CD4-positive, alpha-beta T cell treated with Interleukin-17A for 4 hours (primary cell): ENCODE results near the gene DAAM2.

ENCODE experiments used
- DNase-seq: peaks from one replicate; pipeline ENCODE4 v3.0.0-alpha.2; 2020; ENCODE audit warnings: mixed read lengths

DAAM2 gene

DNA sequence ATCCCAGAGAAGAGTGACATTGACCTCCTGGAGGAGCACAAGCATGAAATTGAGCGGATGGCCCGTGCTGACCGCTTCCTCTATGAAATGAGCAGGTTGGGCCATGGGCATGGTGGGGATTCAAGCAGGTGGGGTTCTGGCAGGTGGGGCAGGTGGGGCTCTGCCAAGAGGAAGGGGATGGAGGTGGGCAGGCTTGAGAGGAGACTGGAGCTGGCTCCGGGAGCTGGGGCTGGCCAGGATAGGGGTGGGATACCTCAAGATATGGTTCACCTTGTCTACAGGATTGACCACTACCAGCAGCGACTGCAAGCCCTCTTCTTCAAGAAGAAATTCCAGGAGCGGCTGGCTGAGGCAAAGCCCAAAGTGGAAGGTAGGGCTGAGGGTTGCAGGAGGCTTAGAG is 99.2 kb downstream of the DAAM2 start:
- DNase-seq: no peak

DNA sequence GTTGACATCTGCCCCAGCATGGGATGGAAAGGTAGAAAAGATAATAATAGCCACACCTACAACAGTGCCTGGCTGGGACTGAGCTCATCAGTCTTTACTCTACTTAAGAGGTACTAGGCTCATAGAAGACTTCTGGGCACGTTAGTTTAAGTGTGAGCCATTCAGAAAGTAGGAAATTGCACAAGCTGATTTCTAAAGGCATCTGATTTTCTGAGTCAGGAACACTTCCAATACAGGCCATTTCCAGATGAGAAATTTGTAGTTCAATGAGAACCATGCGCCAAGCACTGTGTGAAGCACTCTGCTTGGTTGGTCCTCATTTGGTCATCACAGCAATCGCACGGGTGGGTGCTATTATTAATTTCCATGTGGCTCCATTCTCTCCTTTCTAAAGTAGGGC is 99.8 kb downstream of the DAAM2 start:
- no peak for DNase-seq

DNA sequence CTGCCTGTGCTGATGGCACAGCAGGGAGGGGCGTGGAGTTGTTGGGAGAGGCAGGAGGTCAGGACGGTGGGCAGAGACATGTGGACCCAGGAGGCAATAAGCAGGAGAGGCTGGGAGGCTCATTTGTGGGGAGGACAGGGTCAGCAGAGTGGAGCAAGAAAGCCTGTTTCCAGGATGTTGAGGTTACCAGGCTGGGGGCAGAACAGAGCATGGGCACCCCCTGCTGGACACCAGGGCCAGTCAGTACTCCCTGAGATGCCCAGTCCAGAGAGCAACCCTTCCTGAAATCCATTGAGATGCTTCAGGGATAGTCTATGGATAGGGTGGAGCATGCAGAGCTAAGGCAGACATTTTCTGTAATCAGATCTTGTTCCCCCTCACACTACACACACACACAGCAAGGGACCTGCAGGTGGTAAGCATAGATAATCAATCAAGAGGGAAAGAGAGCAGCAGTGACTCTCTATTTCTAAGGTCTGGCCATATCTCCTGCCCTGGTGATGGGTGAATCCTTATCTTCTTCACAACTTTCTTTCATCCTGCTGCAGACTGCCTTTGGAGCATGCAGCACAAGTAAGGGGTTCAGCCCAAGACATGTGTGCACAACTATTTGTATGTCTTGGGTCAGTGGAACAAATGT is 100.4 kb downstream of the DAAM2 start:
- DNase-seq: peak; percentile 10

GRCh38 chr6:39893286-39893685 is 101.1 kb downstream of the DAAM2 start:
- DNase-seq: no peak

- no peak for DNase-seq
Observed at GRCh38 chr6:39896701-39897100, 104.5 kb downstream of the DAAM2 start.

DNA sequence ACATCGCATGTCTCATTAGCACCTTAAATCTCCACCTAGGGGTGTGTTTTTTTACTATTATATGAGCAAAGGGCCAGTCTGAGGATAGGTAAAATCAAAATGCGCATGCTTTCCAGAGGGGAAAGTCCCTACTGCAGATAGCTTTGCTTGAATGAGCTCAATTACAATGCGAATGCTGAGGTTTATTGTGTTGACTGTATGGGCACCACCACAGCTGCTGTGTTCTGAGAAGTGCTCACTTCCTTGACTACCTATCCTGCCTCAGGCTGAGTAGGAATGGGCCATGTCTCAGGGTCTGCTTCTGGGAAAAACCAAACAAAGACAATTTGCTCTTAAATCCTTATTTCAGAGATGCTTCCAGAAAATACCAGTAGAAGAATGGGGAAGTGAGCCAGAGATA is 105.5 kb downstream of the DAAM2 start:
- no peak for DNase-seq

GRCh38 chr6:39898625-39899024 is 106.4 kb downstream of the DAAM2 start:
- no peak for DNase-seq

DNA sequence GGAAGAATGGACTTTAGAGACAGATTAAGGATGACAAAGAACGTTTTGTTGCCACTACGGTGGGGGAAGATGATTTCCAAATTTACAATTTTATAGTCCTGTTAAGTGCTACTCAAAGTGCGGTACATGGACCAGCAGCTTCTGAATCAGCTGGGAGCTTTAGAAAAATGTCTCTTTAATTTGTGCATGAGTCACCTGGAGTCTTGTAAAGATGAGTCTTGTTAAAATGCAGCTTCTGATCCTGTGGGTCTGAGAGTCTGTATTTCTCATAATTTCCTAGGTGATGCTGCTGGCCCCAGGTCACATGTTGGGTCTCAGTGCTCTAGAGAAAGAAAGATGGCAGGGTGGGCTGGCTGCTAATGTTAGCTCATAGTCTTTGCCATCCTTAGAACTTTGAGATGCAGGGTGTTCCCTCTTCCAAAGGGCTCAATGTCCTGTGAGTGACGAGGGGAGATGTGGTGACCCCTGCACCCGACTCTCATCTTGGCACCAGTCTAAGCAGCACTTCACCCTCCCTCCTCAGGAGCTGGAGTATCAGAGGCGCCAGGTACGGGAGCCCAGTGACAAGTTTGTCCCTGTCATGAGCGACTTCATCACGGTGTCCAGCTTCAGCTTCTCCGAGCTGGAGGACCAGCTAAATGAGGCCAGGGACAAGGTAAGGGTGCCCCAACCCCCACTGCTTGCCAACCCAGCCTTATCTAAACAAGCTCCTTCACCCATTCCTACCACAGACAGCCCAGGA is 107.5 kb downstream of the DAAM2 start:
- DNase-seq: no peak

DNA sequence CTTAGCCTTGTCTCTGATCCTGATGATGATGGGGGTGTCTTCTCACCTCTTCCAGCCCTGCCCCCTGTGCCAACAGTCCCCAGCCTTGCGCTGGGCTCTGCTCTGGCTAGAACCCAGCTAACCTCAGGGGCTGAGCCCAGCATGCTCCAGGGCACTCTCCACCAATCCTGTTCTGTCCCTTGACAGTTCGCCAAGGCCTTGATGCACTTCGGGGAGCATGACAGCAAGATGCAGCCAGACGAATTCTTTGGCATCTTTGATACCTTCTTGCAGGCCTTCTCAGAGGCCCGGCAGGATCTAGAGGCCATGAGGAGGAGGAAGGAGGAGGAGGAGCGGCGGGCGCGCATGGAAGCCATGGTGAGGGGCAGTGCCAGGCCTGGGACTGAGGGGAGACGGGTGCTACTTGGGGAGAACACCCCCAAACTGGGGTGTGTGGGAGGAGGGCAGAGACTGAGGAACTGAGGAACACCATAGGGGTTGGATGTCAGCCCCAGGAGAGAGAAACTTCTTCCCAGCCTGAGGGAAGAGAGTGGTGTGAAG is 109.0 kb downstream of the DAAM2 start:
- no peak for DNase-seq

- DNase-seq: no peak
Observed at GRCh38 chr6:39901670-39902069, 109.5 kb downstream of the DAAM2 start.

GRCh38 chr6:39902136-39902535 is 110.0 kb downstream of the DAAM2 start:
- no peak for DNase-seq

GRCh38 chr6:39902786-39903465 is 110.8 kb downstream of the DAAM2 start:
- DNase-seq: no peak

DNA sequence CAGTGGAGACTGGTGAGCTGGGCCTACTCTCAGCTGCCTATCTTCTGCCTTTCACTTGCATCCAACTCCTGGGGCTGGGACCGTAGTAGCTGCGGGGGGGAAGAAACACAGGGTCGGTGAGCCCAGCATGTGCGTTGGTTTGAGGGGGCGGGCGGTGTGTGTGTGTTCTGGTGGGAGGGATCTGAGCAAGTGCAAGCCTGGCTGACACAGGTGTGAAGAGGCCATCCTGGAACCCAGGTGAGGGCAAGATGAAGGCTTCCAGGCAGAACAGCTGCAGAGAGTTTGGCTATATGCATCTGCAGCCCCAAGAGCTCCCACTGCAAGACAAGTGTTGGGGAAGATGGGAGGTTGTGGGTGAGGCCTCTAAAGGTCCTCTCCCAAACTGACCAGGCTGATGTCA is 111.5 kb downstream of the DAAM2 start:
- no peak for DNase-seq

DNA sequence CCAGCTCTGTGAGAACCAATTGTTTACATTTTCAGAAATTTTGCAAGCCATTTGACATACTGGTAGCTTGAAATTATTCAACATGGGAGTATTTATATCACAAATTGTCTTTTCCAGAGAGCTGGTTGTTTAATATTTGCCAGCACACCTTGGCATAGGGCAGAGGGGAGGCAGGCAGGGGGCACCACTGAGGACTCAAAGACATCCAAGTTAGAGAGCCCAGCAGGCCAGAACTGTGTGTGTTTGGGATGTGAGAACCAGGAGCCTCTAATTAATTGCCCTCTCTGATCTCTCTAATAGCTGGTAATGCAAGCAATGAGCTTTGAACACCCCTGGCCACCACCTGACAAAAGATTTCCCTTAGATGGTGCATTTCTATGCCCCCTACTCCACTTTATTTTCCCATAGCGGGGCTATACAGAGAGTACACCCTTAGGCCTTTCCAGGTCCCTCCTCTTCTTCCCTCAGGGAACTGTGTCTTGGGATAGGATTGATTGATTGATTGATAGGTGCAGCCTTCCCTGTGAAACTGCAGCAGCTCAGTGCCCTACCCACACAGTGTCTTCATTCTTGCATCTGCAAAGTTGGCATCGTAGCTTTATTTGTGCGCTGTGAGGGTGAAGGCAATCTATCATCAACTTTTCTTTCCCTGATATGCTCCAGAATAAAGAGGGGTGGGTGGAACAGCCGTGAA is 112.9 kb downstream of the DAAM2 start:
- no peak for DNase-seq

- DNase-seq: no peak
Observed at GRCh38 chr6:39905640-39905975, 113.4 kb downstream of the DAAM2 start.

GRCh38 chr6:39906318-39906761 is 114.2 kb downstream of the DAAM2 start:
- no peak for DNase-seq

DNA sequence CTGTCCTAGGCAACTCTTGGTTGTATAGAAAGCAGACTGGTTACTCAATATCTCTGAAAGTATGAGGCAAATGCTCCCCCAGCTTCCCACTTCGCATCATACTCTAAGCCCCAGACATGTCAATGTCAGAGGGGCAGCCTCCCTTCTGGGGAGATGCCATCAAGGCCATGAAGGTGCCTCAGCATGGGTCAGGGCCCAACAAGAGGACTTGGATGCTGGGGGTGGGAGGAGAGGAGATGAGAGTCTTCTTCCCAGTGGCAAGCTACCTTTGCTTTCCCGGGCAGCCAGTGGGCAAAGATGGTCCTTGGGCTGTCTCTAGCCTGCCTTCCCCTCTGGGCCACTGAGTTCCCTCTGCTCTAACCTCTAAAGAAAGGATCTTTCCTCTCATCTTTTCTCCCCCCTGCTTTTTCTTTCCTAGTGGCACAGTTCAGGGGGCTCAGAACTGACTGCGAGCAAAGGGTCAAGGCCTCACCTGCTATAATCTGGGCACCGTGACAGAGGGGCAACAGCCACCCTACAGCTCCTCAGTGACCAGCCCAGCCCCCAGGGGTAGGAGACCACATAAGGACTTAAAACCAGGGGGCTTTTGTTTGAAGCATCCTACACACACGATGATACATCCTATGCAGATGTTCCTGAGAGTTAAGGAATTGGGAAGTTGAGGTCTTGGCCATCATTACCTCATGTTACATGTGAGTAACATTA is 115.8 kb downstream of the DAAM2 start:
- no peak for DNase-seq

DNA sequence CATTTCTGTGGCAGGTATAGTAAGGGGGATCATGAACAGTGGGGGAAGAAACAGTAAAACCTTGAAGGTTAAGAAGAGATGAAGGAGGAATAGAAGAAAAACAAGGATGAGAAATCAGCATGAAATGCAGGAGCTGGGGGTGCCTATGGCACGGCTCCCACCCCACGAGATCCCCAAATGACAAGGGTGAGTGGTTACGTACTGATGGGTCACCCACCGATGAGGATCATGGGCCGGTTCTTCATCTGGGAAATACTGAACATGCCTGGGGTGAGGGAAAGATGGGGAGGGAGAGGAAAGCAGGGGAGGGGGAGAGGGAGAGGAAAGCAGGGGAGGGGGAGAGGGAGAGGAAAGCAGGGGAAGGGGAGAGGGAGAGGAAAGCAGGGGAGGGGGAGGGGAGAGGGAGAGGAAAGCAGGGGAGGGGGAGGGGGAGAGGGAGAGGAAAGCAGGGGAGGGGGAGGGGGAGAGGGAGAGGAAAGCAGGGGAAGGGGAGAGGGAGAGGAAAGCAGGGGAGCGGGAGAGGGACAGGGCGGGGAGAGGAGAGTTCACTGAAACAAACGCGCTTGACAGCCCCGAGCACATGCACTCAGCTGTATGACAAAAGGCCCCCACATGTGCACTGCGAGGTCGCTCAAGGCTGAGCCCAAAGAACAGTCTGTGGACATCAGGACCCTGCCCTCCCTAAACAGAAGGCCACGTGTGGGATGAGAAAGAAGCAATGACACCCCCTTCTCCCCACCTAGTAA is 116.8 kb downstream of the DAAM2 start:
- no peak for DNase-seq

DNA sequence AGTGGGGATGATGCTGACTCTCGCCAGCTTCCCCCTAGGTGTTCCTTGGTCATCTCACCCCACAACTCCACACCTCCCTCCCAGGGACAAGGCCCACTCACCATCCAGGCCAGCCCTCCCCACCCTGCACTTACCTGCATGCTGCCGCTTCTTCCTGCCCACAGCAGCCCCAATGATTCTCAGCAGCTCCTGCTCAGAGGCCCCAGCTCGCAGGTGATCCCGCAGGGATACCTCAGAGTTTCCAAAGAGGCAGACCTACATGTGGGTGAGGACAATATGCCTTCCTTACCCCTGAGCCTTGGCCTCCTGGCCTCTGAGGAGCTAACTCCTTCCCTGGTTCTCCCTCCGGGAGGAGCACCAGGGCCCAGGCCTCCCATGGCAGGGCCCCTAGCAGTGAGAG is 117.5 kb downstream of the DAAM2 start:
- no peak for DNase-seq

DNA sequence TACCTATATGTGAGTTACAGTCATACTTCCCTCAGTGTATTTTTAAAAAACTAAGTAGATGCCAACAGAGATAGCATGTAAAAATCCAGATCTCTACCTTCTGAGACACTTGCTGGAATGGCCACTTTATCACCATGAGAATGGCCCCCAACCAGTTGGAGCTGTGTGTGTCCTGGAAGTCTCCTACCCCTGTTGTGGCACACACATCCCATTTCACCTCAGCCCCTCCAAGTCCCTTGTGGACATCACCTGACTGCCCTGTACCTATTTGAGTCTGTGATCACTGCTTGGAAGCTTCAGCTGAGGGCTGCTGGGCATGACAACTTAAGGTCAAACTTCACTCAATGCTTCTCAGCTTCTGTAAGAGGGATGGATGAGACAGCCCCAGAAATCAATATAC is 118.0 kb downstream of the DAAM2 start:
- DNase-seq: no peak

DNA sequence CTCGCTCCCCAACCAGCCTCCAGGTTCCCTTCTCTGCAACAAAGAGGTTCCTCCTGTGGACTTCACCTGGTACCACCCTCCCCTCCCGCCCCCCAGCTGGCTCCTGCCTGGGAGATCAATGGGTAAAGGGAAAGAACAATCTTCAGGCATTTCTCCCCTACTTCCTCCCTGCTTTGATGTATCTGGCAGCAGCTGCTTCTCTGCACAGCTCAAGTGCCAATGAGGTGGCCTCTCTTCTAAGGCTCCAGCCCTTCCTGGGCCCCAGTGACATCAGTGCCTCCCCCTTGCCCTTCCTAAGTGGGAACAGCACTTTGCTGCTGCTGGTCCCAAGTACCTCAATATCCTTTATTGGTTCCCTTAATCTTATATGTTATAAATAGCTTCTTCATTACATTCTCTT is 118.6 kb downstream of the DAAM2 start:
- DNase-seq: no peak
